HG02571 (cell line): Measurements from ENCODE around the gene DEPDC1B.
"Not testable (repeated sequence)": the region's sequence is repeated elsewhere in the genome, so short reads cannot be mapped to it uniquely, and the experiment has no call there.

Experiments used
- ATAC-seq: cut with Tn5 transposase; IDR thresholded peaks from one replicate; pipeline ENCODE4 v1.9.1; 2021; ENCODE audit warnings: mild to moderate bottlenecking, moderate library complexity; ENCODE audit not compliant: unreplicated experiment

Gene DEPDC1B, protein sequence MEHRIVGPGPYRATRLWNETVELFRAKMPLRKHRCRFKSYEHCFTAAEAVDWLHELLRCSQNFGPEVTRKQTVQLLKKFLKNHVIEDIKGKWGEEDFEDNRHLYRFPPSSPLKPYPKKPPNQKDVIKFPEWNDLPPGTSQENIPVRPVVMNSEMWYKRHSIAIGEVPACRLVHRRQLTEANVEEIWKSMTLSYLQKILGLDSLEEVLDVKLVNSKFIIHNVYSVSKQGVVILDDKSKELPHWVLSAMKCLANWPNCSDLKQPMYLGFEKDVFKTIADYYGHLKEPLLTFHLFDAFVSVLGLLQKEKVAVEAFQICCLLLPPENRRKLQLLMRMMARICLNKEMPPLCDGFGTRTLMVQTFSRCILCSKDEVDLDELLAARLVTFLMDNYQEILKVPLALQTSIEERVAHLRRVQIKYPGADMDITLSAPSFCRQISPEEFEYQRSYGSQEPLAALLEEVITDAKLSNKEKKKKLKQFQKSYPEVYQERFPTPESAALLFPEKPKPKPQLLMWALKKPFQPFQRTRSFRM

DNA sequence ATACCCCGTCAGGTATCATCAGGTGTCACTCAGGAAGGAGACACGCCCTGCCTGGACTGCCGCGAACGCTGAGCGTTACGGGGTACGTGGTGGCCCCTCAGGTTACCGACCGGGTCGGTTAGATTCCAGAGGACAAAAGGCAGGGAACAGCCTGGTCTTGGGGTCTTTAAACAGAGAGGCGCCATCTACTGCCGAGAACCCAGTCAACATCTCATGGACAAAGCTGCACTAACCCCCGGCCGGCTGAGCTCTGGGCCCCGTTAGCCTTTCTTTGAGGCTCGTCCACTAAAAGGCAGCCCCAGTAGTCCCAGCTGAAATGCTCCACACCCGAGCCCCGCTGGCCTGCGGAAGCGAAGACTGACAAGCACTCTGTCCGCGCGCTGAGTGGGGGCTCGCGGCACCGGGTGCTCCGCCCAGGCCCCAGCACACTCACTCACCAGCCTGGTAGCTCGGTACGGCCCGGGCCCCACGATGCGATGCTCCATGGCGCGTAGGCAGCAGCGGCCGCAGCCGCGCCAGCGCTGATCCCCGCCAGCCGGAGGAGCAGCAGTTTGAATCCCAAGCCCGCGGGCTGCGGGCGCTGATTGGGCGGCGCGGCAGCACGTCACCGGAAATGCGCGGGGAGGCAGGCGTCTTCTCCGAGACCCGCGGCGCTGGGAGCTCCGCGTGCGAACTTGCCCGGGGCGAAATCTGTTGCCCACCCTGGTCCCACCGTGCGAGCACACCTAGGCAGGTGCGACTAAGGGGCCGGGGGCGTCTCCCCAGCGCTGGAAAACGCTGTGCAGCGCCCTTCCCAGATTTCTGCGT, at the start of gene DEPDC1B:
Gene DEPDC1B, minus strand, starts transcription at position 558 of the 807 bp plus-strand sequence. Its CDS starts 73 bp downstream, at position 485.
- ATAC-seq, result peak; percentile 92

DNA sequence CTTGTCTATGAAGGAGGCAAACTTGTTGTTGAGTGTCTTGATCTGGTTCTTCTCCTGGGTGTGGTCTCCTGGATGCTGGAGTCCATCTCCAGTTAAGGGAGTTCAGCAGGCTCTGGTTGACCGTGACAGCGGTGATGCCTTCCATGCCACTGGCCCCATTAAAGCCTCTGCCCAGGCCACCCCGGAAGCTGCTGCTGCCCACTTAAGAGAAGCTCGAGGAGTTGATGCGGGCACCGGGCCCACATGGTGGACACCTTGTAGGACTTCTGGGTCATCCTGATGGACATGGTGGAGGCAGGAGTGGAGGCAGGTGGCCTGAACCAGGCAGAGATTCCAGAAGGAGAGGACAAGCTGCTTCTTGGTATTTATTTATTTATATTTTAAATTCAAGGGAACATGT, 44.7 kb upstream of the DEPDC1B start:
- no peak for ATAC-seq

DNA sequence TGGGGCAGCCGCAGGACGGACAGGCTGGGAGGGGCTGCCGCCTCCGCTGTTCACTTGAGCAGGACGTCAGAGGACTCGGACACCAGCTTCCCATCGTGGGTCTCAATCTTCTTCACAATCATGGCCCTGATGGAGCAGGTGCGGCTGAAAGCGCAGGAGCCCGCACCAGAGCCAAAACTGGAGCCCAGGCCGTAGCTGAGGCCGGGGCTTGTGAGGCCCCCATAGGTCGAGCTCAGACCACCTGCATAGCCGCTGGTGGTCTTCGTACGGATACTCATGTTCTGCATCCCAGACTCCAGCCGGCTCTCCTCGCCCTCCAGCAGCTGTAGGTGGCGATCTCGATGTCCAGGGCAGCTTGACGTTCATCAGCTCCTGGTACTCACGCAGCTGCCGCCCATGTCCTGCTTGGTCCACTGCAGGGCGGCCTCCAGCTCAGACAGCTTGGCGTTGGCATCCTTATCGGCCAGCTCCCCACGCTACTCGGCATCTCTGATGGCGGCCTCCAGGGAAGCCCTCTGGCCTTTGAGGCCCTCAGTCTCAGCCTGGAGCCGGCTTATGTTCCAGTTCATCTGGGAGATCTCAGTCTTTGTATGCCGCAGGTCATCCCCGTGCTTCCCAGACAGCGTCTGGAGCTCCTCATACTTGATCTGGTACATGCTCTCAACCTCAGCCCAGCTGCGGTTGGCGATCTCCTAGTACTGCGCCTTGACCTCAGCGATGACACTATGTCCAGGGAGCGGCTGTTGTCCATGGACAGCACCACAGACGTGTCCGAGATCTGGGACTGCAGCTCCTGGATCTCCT, 43.7 kb upstream of the DEPDC1B start:
- ATAC-seq, result no peak

DNA sequence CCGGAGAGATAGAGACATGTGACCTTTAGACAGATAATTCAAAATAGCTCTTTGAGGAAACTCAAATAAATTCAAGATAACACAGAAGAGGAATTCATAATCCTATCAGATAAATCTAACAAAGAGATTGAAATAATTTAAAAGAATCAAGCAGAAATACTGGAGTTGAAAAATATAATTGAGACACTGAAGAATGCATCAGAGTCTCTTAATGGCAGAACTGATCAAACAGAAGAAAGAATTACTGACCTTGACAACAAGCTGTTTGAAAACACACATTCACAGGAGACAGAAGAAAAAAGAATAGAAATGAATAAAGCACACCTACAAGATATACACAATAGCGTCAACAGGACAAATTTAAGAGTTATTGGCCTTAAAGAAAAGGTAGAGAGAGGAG, 40.4 kb upstream of the DEPDC1B start:
- ATAC-seq, result no peak

DNA sequence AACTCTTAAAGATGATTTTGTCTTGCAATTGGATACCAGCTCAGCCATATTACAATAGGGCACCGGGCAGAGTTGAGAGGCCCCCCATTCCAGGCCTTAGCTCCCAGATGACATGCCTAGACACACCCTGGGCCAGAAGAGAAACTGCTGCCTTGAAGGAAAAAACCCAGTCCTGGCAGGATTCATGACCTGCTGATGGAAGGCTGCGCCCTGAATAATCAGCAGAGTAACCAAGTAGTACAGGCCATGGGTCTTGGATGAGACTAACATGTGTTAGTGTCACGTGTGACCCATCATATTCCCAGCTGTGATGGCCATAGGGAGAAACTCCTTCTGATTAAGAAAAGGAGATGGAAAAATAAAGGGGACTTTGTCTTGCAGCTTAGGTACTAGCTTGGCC, 39.0 kb upstream of the DEPDC1B start:
- no peak for ATAC-seq

DNA sequence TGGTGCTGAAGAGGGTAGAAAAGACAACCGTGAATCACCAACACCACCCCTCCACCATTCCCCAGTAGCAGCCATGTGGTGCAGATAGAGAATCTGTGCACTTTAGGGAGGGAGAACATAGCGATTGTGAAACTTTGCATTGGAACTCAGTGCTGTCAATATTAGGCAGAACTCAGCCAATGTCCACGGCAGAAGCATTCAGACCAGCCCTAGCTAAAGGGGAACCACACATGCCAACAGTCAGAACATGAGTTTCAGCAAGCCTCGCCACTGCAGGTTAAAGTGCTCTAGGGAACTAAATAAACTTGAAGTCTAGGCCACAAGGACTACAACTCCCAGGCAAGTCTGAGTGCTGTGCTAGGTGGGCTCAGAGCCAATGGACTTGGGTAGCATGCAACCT, 38.5 kb upstream of the DEPDC1B start:
- ATAC-seq, result peak; percentile 45

DNA sequence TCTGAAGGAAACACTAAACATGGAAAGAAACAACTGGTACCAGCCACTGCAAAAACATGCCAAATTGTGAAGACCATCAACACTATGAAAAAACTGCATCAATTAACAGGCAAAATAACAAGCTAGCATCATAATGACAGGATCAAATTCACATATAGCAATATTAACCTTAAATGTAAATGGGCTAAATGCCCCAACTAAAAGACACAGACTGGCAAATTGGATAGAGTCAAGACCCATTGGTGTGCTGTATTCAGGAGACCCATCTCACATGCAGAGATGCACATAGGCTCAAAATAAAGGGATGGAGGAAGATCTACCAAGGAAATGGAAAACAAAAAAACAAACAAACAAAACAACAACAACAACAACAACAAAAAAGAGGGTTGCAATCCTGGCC, 30.9 kb upstream of the DEPDC1B start:
- not testable (repeated sequence) for ATAC-seq

DNA sequence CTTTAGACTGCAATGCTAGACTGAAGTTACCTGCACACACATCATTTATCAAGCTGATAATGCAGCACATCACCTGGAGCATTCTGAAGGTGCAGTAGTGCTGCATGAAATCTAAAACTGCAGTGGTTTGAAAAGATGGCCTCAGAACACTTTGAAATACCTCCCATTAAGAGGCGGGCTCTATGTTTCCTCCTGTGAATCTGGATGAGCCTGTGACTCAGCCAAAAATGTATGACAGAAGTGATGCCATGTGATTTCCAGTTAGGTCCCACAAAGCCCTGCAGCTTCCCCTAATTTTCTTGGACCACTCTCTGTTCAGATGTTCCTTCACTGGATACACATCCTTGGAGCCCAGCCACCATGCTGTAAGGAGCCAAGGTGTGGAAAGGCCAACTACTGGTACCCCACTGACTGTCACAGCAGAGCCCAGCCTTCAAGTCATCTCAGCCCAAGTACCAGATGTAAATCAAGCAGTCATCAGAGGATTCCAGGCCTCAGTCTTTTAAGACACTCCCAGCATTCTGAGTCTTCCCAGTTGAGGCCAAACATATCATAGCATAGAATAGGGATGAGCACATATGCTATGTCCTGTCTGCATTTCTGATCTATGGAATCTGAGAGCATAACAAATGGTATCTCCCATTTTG, 27.2 kb upstream of the DEPDC1B start:
- no peak for ATAC-seq

DNA sequence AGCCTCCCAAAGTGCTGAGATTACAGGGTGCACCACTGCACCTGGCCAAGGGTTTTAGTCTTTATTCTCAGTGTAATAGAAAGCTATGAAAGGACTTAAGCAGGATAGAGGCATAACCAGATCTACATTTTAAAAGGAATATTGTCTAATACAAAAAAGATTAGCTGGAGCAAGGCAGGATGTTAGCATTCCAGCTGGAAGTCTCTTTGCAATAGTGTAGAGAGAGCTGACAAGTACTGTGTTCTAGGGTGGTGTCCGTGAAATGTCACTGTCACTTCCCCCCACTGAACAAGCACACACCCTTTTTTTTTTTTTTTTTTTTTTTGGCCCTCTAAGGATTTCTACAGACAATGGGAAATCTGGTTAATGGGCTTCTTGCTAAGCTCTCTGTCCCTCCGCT, 24.2 kb upstream of the DEPDC1B start:
- ATAC-seq, result no peak

DNA sequence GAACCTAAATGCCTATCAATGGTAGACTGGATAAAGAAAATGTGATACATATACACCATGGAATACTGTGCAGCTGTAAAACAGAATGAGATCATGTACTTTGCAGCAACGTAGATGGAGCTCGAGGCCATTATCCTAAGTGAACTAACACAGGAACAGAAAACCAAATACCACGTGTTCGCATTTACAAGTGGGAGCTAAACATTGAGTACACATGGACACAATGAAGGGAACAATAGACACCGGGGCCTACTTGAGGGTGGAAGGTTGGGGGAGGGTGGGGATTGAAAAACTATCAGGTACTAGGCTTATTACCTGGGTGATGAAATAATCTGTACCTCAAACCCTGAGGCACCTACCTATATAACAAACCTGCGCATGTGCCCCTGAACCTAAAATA, 22.4 kb upstream of the DEPDC1B start:
- ATAC-seq, result no peak

DNA sequence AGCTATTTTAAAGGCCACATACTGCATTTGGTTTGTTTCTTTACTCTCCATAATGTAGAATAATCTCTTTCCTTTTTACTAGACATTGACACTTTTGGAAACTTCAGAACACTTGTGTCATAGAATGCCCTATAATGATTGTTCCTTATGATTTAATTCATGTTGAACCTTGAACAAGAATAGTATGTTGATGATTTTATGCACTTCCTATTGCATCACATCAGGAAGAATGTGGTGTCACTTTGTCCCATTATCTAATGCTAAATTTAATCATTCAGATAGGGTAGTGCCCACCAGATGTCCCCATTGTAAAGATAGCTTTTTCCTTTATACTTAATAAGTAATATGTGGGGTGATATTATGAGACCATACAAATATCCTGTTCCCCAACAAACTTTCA, 19.4 kb upstream of the DEPDC1B start:
- ATAC-seq, result no peak

DNA sequence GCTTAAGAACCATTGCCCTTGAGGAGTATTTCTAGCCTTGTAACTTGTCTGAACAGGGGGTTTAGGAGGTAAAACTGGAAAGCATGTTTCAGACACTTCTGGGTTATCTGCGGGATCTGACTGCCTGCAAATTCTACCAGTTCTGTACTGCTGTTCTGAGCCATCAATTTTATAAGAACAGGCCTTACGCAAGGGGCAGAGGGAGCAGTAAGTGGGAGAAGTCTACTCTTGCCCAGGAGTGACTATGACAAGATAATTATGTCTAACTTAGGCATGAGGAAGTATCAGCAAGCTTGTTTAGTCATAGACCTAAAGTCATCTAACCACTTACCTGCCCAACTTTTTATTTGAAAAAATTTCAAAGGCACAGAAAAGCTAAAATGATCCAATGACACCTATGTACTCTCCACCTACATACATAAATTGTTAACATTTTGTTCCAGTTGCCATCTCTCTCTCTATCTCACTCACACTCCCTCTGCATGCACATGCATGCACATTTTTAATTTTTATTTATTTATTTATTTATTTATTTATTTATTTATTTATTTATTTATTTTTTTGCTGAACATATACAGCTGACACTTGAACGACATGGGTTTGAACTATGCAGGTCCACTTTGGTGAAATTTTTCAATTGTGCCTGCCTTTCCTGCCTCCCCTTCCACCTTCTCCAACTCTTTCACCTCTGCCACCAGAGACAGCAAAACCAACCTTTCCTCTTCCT, 18.4 kb upstream of the DEPDC1B start:
- no peak for ATAC-seq

DNA sequence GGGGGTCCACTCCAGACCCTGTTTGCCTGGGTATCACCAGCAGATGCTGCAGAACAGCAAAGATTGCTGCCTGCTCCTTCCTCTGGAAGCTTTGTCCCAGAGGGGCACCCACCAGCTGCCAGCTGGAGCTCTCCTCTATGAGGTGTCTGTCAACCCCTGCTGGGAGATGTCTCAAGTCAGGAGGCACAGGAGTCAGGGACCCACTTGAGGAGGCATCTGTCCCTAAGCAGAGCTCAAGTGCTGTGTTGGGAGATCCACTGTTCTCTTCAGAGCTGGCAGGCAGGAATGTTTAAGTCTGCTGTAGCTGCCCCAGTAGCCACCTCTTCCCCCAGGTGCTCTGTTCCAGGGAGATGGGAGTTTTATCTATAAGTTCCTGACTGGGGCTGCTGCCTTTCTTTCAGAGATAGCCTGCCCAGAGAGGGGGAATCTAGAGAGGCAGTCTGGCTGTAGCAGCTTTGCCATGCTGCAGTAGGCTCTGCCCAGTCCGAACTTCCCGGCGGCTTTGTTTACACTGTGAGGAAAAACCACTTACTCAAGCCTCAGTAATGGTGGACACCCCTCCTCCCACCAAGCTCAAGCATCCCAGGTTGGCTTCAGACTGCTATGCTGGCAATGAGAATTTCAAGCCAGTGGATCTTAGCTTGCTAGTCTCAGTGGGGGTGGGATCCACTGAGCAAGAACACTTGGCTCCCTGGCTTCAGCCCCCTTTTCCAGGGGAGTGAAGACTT, 15.4 kb upstream of the DEPDC1B start:
- ATAC-seq, result not testable (repeated sequence)

DNA sequence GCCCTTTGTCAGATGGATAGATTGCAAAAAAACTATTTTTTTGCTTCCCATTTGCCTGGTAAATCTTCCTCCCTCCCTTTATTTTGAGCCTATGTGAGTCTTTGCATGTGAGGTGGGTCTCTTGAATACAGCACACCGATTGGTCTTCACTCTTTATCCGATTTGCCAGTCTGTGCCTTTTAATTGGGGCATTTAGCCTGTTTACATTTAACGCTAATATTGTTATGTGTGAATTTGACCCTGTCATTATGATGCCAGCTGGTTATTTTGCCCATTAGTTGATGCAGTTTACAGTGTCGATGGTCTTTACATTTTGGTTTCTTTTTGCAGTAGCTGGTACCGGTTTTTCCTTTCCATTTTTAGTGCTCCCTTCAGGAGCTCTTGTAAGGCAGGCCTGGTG, 13.0 kb upstream of the DEPDC1B start:
- no peak for ATAC-seq

DNA sequence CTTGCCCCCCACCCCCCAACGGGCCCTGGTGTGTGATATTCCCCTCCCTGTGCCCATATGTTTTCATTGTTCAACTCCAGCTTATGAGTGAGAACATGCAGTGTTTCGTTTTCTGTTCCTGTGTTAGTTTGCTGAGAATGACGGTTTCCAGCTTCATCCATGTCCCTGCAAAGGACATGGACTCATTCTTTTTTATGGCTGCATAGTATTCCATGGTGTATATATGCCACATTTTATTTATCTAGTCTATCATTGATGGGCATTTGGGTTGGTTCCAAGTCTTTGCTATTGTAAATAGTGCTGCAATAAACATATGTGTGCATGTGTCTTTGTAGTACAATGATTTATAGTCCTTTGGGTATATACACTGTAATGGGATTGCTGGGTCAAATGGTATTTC, 11.9 kb upstream of the DEPDC1B start:
- ATAC-seq, result not testable (repeated sequence)

DNA sequence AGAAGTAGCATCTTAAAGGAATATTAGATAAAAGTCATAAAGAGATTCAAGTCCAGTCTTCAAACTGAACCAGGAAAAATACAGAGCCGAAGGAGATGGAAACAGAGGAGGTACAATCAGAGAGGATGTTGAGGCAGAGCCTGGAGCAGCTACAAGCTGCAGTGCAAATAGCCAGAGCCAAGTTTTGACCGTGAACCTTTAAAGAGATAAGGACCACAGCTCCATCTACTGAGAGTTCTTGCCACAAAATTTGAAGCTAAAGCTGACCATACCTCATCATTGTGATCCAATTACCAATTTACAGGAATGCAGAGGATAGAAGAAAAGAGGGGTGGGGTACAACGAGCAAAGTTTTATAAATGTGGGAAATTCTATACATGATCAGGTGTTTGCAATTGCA, 10.4 kb upstream of the DEPDC1B start:
- no peak for ATAC-seq

DNA sequence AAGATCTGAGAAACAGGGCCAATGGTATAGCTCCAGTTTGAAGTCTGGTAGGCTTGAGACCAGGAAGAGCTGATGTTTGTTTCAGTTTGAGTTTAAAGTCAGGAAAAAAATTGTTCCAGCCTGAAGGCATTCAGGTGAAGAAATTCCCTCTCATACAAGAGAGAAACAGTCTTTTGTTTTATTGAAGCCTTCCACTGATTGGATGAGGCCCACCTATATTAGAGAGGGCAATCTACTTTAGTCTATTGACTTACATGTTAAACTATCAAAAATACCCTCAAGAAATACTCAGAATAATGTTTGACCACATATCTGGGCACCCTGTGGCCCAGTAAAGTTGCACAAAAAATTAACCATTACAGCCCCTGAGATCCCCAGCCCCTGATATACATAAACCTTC, 5.2 kb upstream of the DEPDC1B start:
- ATAC-seq, result no peak

DNA sequence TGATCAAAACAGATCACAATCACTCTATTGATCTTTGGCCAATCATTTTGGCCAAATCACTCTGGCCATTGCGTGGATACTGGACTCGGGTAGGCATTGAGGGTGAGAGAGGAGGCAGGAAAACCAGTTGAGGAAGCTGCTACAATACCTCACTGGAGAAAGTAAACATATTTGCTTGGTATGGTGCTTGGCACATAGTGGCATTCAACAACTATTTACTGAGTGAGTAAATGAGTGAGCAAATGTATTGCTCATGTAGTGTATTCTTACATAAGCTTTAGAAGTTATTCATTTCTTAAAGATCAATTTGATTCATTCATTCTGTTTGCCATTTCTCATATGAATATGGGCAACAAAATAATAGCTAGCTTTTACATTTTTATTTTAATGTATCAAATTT, 4.0 kb upstream of the DEPDC1B start:
- no peak for ATAC-seq

DNA sequence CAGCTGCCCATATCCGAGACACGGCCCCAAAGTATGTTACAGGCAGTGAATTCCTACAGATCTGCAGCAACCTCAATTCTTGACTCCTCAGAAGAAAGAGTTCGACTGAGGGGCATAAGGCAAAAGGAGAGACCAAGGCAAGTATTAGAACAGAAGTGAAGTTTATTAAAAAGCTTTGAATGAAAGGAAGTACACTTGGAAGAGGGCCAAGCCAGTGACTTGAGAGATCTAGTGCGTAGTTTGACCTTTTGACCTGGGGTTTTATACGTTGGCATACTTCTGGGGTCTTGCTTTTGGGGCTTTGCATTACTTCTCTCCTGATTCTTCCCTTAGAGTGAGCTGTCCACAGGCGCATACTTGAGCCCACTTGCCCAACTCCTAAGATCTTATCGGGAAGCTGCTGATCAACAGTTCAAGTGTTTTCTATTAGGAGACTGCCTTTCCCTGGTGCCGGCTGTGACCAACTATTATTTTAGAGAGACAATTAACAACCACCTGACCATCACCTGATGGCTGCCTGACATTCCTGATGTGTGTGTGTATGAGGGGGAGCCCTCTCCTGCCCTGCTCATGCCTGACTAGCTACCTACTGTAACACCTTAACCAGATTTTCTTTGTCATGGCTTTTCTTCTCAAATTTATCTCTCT, 1.5 kb upstream of the DEPDC1B start:
- no peak for ATAC-seq
